LNCaP clone FGC (cell line): Measurements from ENCODE around the gene OR7G1.

ENCODE experiments used
- DNase-seq: peaks from one replicate; pipeline ENCODE4 v3.0.0-alpha.2; 2011; ENCODE audit warnings: low read depth
- H3K4me3 ChIP-seq: 2 replicates; pipeline ENCODE4 v1.5.1; 2011; ENCODE audit warnings: mild to moderate bottlenecking, low read depth, low read length, control low read depth
- TF ChIP-seq, protein P1 (sequence below): IDR thresholded peaks from 2 replicates; pipeline ENCODE4 v1.5.1; 2012; ENCODE audit warnings: mild to moderate bottlenecking; ENCODE audit not compliant: control insufficient read depth, insufficient read depth; ENCODE audit errors: extremely low read depth

OR7G1 gene, protein sequence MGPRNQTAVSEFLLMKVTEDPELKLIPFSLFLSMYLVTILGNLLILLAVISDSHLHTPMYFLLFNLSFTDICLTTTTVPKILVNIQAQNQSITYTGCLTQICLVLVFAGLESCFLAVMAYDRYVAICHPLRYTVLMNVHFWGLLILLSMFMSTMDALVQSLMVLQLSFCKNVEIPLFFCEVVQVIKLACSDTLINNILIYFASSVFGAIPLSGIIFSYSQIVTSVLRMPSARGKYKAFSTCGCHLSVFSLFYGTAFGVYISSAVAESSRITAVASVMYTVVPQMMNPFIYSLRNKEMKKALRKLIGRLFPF

DNA sequence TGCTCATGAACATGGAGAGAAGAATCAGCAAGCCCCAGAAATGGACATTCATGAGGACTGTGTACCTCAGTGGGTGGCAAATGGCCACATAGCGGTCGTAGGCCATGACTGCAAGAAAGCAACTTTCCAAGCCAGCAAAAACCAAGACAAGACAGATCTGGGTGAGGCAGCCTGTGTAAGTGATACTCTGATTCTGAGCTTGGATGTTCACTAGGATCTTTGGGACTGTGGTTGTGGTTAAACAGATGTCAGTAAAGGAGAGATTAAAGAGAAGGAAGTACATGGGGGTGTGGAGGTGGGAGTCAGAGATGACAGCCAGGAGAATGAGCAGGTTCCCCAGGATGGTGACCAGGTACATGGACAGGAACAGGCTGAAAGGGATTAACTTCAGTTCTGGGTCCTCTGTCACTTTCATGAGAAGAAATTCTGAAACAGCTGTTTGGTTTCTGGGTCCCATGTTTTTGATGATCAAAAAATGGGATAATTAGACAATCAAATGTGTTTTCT, at the start of gene OR7G1:
TSS of gene OR7G1 (minus strand) at position 457 of the 507 bp plus-strand sequence. CDS start at position 457, 0 bp downstream.
- DNase-seq: no peak
- H3K4me3 ChIP-seq: no peak within 1 kb of the TSS
- TF ChIP-seq, protein P1, sequence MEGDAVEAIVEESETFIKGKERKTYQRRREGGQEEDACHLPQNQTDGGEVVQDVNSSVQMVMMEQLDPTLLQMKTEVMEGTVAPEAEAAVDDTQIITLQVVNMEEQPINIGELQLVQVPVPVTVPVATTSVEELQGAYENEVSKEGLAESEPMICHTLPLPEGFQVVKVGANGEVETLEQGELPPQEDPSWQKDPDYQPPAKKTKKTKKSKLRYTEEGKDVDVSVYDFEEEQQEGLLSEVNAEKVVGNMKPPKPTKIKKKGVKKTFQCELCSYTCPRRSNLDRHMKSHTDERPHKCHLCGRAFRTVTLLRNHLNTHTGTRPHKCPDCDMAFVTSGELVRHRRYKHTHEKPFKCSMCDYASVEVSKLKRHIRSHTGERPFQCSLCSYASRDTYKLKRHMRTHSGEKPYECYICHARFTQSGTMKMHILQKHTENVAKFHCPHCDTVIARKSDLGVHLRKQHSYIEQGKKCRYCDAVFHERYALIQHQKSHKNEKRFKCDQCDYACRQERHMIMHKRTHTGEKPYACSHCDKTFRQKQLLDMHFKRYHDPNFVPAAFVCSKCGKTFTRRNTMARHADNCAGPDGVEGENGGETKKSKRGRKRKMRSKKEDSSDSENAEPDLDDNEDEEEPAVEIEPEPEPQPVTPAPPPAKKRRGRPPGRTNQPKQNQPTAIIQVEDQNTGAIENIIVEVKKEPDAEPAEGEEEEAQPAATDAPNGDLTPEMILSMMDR: no peak

DNA sequence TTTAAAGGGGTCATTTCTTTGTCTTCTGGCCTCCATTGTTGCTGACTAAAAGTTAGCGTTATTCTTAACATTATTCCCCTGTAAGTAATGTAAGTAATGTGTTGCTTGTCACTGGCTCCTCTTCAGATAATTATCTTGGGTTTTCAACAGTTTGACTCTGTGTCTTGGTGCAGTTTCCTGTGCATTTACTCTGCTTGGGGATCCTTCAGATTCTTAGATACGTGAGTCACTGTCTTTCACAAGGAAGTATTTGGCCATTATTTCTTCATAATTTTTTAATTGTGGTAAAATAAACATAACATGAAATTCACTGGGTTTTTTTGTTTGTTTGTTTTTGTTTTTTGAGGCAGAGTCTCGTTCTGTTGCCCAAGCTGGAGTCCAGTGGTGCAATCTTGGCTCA, 49.7 kb upstream of the OR7G1 start:
- no peak overlapping the region for H3K4me3 ChIP-seq
- no peak for DNase-seq
- TF ChIP-seq, protein P1: no peak

DNA sequence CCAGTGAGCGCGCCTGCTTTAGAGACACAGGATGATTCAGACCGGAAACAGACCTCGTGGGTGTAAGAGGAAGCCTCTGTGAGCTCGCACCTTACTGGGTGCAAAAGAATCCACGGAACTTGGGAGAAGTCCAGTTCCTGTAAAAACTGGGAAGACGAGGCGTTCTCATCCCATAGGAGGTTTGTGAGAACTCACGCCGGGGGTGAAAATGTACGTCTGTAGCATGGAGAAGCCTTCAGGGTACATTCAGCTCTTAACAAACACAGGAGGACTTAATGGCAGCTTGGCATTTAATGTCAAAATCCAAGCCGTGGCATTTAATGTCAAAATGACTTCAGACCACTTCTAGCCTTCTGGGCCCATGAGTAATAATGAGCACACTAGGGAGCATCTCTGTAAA, 45.9 kb upstream of the OR7G1 start:
- no peak overlapping the region for H3K4me3 ChIP-seq
- no peak for DNase-seq
- TF ChIP-seq, protein P1: no peak

- DNase-seq: no peak
- TF ChIP-seq, protein P1: no peak
- no peak overlapping the region for H3K4me3 ChIP-seq
Measured at GRCh38 chr19:9159891-9160290, 44.3 kb upstream of the OR7G1 start.

DNA sequence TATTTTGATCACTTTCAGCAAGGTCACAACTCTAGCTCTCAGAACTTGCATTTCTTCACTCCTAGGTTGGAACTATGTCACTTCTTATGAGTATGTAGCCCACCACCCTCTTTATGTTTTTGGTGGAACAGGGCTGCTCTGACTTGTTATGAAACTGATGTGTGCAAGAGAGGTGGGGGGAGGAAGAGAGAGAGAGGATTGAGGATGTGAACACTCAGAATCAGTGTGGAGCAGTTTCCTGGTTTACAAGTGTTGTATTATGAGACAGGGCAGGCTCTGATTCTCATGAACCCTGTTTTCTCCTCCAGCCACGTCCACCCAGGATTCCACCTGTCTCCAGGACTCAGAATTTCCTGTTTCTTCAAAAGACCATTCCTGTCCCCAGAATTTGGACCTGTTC, 40.7 kb upstream of the OR7G1 start:
- H3K4me3 ChIP-seq: no peak overlapping the region
- TF ChIP-seq, protein P1: no peak
- DNase-seq: no peak

DNA sequence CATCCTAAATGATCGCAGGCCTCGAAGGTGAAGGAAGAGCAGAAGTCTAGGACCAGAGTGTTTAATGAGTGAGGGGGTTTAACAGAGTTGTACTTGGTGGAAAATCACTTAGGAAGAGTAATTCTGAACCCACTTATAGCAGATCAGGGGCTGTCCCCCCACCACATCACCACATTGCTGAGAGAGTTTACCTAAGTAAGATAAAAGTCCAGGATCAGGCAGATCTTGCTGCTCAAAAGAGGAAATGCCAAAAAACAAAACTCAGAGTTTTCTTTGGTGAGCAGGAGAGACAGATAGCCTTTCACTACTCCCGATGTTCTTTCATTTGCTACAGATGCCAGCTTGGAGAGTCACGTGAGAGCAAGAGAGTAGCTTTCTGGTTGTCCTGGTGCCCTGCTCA, 40.0 kb upstream of the OR7G1 start:
- DNase-seq: no peak
- TF ChIP-seq, protein P1: no peak
- H3K4me3 ChIP-seq: no peak overlapping the region

DNA sequence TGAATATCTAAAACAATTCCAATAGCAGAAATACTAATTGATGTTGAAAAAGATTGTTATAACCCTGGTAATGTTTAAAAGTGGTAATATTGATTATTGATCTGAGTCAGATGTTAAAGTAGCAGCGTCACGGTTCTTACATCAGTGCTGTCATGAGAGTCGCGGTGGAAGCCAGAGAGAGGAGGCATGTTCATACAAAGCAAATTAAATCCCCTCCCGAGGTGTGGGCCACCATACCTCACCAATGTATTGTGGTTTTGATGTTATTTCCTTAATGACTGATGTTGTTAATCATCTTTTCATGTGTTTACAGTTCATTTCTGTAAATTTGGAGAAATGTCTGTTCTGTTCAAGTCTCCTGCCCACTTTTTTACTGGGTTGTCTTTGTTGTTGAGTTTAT, 35.8 kb upstream of the OR7G1 start:
- H3K4me3 ChIP-seq: no peak overlapping the region
- DNase-seq: no peak
- TF ChIP-seq, protein P1: no peak
